ENCODE data around the gene ZFYVE9.

Gene ZFYVE9

DNA sequence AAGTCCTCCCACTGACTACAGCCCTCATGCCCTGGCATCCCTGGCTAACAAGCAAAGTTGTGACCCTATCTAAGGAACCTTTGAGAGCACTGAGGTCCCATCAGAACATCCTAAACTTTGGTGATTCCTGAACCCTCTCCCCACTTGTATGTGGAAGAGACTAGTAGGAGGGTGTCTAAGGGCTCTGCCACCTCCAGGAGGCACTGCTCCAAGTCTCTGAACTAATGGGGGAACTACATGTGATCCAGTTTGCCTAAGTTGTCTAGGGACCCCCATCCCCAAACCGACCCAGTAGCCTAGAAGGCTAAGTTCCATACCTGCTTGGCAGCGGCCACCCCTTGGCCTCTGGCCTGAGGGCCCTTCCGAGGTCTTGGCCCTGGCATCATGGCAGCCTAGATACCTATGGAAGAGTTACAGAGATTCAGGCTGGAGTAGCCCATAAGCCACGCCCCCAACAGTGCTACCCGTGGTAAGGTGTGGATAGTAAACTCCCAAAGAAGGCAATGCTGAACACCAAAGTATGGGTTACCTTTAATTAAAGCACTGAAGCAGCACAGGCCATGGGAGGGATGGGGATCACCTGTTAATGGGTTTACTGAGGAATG, 222.4 kb downstream of the ZFYVE9 start:
- Histone ChIP-seq H3K36me3 (replicated peaks; ENCODE audit: insufficient read depth, low read length) (no peaks in the 10 kb centered on the region), H3K4me2 (ENCODE audit: low read depth, low read length) (peak overlapping the region; percentile 79), H3K9me3 (replicated peaks; ENCODE audit: insufficient read depth, low read length) (no peaks in the 10 kb centered on the region), H3K9me2 (replicated peaks; ENCODE audit: insufficient read depth, low read length) (no peaks in the 10 kb centered on the region), H3K4me1 (ENCODE audit: low read length) (peaks cover 8% of the 10 kb centered on the region), H3K27ac (ENCODE audit: low read length) (no peak overlapping the region), H3K27me3 (replicated peaks; ENCODE audit: insufficient read depth, low read length) (no peaks in the 10 kb centered on the region), H3K4me3 (ENCODE audit: low read length) (peak overlapping the region; percentile 94; the same call in 1 of the 2 replicates), H3F3A (ENCODE audit: insufficient read depth, low read length) (peaks cover 10% of the 10 kb centered on the region), H2AFZ (ENCODE audit: low read length) (no peak overlapping the region), H3K79me2 (ENCODE audit: low read length) (peaks cover 41% of the 10 kb centered on the region), H4K20me1 (ENCODE audit: insufficient read depth, low read length) (no peaks in the 10 kb centered on the region), H3K9ac (ENCODE audit: low read length) (peak overlapping the region; percentile 94; the same call in 1 of the 2 replicates)
- no peak for DNase-seq
- TF ChIP-seq, protein P1, sequence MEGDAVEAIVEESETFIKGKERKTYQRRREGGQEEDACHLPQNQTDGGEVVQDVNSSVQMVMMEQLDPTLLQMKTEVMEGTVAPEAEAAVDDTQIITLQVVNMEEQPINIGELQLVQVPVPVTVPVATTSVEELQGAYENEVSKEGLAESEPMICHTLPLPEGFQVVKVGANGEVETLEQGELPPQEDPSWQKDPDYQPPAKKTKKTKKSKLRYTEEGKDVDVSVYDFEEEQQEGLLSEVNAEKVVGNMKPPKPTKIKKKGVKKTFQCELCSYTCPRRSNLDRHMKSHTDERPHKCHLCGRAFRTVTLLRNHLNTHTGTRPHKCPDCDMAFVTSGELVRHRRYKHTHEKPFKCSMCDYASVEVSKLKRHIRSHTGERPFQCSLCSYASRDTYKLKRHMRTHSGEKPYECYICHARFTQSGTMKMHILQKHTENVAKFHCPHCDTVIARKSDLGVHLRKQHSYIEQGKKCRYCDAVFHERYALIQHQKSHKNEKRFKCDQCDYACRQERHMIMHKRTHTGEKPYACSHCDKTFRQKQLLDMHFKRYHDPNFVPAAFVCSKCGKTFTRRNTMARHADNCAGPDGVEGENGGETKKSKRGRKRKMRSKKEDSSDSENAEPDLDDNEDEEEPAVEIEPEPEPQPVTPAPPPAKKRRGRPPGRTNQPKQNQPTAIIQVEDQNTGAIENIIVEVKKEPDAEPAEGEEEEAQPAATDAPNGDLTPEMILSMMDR (IDR thresholded peaks at IDR 0.05; ENCODE audit: low read length): 0 out of 2 replicates have a peak, but pooled peaks have one; percentile 3
- no peak for TF ChIP-seq EZH2phosphoT487 (IDR thresholded peaks at IDR 0.05; ENCODE audit: low read length)

DNA sequence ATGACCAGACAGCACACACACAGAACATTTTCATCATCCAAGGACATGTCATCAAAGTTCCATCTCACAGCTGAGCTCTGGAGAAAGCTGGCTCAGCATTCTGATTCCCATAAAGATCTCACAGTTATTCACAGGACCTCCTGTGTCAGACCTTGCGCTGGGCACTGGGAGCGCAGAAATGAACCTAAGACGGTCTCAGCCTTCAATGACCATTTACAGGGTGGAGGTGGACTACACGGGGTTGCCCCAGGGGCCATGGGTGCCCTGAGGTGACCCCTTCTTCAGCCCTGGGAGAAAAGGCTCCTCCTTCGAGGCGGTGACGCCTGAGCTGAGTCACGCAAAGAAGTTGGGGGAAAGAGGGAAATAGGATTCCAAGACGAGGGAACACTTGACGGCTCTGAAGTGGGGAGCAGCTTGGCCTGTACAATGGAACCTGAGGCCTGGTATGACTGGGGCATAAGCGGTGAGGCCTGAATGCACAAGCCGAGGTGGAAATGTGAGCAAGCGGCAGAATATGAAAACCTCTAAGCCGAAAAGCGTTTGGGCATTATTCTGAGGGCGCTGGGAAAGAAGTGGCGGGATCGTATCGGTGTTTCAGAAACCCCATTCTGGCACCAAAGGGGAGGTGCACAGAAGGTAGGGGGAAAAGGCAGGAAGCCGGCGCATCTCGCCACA, 223.3 kb downstream of the ZFYVE9 start:
- Histone ChIP-seq H3K27ac (ENCODE audit: low read length) (peak overlapping the region; percentile 77; the same call in 1 of the 2 replicates), H2AFZ (ENCODE audit: low read length) (peak overlapping the region; percentile 82), H3F3A (ENCODE audit: insufficient read depth, low read length) (peaks cover 10% of the 10 kb centered on the region), H4K20me1 (ENCODE audit: insufficient read depth, low read length) (no peaks in the 10 kb centered on the region), H3K36me3 (replicated peaks; ENCODE audit: insufficient read depth, low read length) (no peaks in the 10 kb centered on the region), H3K9me3 (replicated peaks; ENCODE audit: insufficient read depth, low read length) (no peaks in the 10 kb centered on the region), H3K27me3 (replicated peaks; ENCODE audit: insufficient read depth, low read length) (no peaks in the 10 kb centered on the region), H3K9me2 (replicated peaks; ENCODE audit: insufficient read depth, low read length) (no peaks in the 10 kb centered on the region), H3K4me1 (ENCODE audit: low read length) (peaks cover 8% of the 10 kb centered on the region), H3K79me2 (ENCODE audit: low read length) (peaks cover 41% of the 10 kb centered on the region), H3K9ac (ENCODE audit: low read length) (peak overlapping the region; percentile 94), H3K4me3 (ENCODE audit: low read length) (peak overlapping the region; percentile 94), H3K4me2 (ENCODE audit: low read depth, low read length) (peak overlapping the region; percentile 79)
- peak; percentile 32 for DNase-seq
- TF ChIP-seq EZH2phosphoT487 (IDR thresholded peaks at IDR 0.05; ENCODE audit: low read length) (no peak), EZH2 (optimal IDR thresholded peaks at IDR 0.05; ENCODE audit: low read depth, low read length) (no peak)
- TF ChIP-seq, protein P1 (IDR thresholded peaks at IDR 0.05; ENCODE audit: low read length): no peak

DNA sequence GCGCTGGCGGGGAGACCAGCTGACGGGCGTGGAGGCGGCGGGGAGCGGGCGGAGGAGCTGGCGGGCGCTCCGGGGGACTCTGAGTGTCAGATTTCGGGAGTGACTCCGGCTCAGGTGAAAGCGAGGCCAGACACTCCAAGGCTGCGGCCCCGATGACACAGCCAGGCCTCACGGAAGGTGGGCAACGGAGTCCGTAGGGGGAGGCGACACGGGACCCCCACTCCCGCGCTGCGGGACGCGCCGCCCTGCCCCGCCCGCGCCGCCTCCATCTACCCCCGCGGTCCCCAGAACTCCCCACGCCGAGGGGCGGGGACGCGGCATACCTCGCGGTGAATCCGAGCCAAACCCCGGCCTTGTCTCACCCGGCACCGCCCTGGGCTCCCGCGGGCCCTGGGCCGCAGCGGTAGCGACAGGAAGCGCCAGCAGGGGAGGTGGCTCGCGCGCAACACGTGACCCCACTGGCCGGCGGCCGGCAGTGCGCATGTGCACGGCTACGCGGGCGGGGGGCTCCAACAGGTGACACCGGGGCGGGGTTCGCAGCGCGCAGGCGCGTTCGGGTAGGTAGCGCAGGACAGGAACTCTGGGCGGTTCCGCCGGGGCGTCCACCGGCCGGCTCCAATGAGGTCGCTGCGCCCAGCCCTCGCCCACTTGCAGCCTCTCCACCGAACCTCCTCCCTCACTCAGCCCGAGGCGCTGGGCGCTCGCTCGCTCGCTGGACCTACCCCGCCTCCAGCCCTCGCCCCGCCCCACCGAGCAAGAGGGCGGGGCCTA, 224.0 kb downstream of the ZFYVE9 start, which contains the start of gene CC2D1B:
Gene CC2D1B, minus strand, starts transcription at position 460 of the 771 bp plus-strand sequence. CDS start 1,585 bp downstream, outside the sequence.
- DNase-seq: peak; percentile 99
- H3K4me2 ChIP-seq (ENCODE audit: low read depth, low read length): peak within 1 kb of the TSS; percentile 79
- peak within 1 kb of the TSS; percentile 77 for H3K27ac ChIP-seq (ENCODE audit: low read length)
- no peaks in the 10 kb centered on the region for H3K9me2 ChIP-seq (replicated peaks; ENCODE audit: insufficient read depth, low read length)
- H3K9me3 ChIP-seq (replicated peaks; ENCODE audit: insufficient read depth, low read length): no peaks in the 10 kb centered on the region
- H4K20me1 ChIP-seq (ENCODE audit: insufficient read depth, low read length): no peaks in the 10 kb centered on the region
- no peaks in the 10 kb centered on the region for H3K27me3 ChIP-seq (replicated peaks; ENCODE audit: insufficient read depth, low read length)
- H3K4me1 ChIP-seq (ENCODE audit: low read length): peaks cover 8% of the 10 kb centered on the region
- H3K36me3 ChIP-seq (replicated peaks; ENCODE audit: insufficient read depth, low read length): no peaks in the 10 kb centered on the region
- H3K9ac ChIP-seq (ENCODE audit: low read length): peak within 1 kb of the TSS; percentile 94
- H3K4me3 ChIP-seq (ENCODE audit: low read length): peak within 1 kb of the TSS; percentile 94
- TF ChIP-seq, protein P1 (IDR thresholded peaks at IDR 0.05; ENCODE audit: low read length): no peak; the same call in 1 of the 2 replicates
- no peak for TF ChIP-seq EZH2phosphoT487 (IDR thresholded peaks at IDR 0.05; ENCODE audit: low read length)
- no peak for TF ChIP-seq EZH2 (optimal IDR thresholded peaks at IDR 0.05; ENCODE audit: low read depth, low read length)
- peaks cover 41% of the 10 kb centered on the region for H3K79me2 ChIP-seq (ENCODE audit: low read length)
- H2AFZ ChIP-seq (ENCODE audit: low read length): peak within 1 kb of the TSS; percentile 82
- peaks cover 10% of the 10 kb centered on the region for H3F3A ChIP-seq (ENCODE audit: insufficient read depth, low read length)

Measured in MM.1S (cell line).